GM12878 (cell line): Measurements from ENCODE around the gene P3R3URF. TPM values are rescaled to one million over a fixed set of nuclear protein-coding genes. Genes with fewer than 3 reads are reported as not detected.

ENCODE experiments used
- E2F8 ChIP-seq: fragments of 450-650 bp; IDR thresholded peaks from 2 replicates; pipeline ENCODE4 v1.6.1; 2018; ENCODE audit warnings: mild to moderate bottlenecking, low read depth, moderate library complexity; ENCODE audit not compliant: partially characterized antibody
- EZH2 ChIP-seq: IDR thresholded peaks from 2 replicates; pipeline ENCODE4 v1.6.1; 2012; ENCODE audit warnings: low read depth, mild to moderate bottlenecking, control low read depth, inconsistent platforms, low read length, borderline replicate concordance; ENCODE audit not compliant: control insufficient read depth
- IRF3 ChIP-seq: fragments of 450-650 bp; IDR thresholded peaks from 2 replicates; pipeline ENCODE4 v1.6.1; 2014; ENCODE audit warnings: mild to moderate bottlenecking
- MTA2 ChIP-seq: fragments of 450-650 bp; IDR thresholded peaks from 2 replicates; pipeline ENCODE4 v1.6.1; 2016; ENCODE audit warnings: low read depth, mild to moderate bottlenecking, moderate library complexity
- MYB ChIP-seq: fragments of 150-350 bp; IDR thresholded peaks from 2 replicates; pipeline ENCODE4 v1.6.1; 2014; ENCODE audit warnings: mild to moderate bottlenecking, low read depth, low read length, borderline replicate concordance
- NKRF ChIP-seq: fragments of 450-650 bp; conservative IDR thresholded peaks from 2 replicates; pipeline ENCODE4 v1.6.1; 2017; ENCODE audit warnings: mild to moderate bottlenecking, moderate library complexity
- PBX3 ChIP-seq: IDR thresholded peaks from 2 replicates; pipeline ENCODE4 v1.6.1; 2011; ENCODE audit warnings: mild to moderate bottlenecking, low read depth, low read length, moderate library complexity; ENCODE audit not compliant: insufficient replicate concordance
- RB1 ChIP-seq: fragments of 450-650 bp; formaldehyde crosslinking; IDR thresholded peaks from 2 replicates; pipeline ENCODE4 v1.6.1; 2017; ENCODE audit warnings: mild to moderate bottlenecking, borderline replicate concordance
- SIN3A ChIP-seq: IDR thresholded peaks from 2 replicates; pipeline ENCODE4 v1.6.1; 2012; ENCODE audit warnings: low read depth, low read length, improper control_type of control experiment
- SP1 ChIP-seq: IDR thresholded peaks from one replicate; pipeline ENCODE4 v1.6.1; 2011; ENCODE audit warnings: low read depth, low read length
- STAT3 ChIP-seq: IDR thresholded peaks from 2 replicates; pipeline ENCODE4 v1.6.1; 2011; ENCODE audit warnings: low read depth, low read length, improper control_type of control experiment
- ZBTB33 ChIP-seq: fragments of 450-650 bp; IDR thresholded peaks from 2 replicates; pipeline ENCODE4 v1.6.1; 2017; ENCODE audit warnings: mild to moderate bottlenecking
- ZNF384 ChIP-seq: IDR thresholded peaks from 2 replicates; pipeline ENCODE4 v1.6.1; 2012; ENCODE audit warnings: low read depth, mild to moderate bottlenecking, low read length, improper control_type of control experiment, borderline replicate concordance
- polyA plus RNA-seq, 11 experiments: library from polyadenylated mRNA; depleted of rRNA in 4 of 11; unstranded in 6 of 11; stranded (reverse) in 5 of 11; fragments of >200 nt; fragmentation: Nextera tagmentation in 4 of 11; fragmentation: Illumina TruSeq in 1 of 11; extraction: Ambion mirVana in 4 of 11; extraction: Trizol in 1 of 11; gene quantifications; 1 replicate in 1 of 11; 2 replicates in 10 of 11; pipeline versions ENCODE4 v1.2.1 to v1.2.3, GENCODE V29; 2011 to 2016; ENCODE audit warnings: inconsistent platforms in 2 of 11, missing spikeins in 2 of 11, low read depth in 1 of 11
- total RNA-seq, 4 experiments: library from RNA; depleted of rRNA in 3 of 4; stranded (reverse); fragments of >200 nt in 3 of 4; fragmentation: Illumina TruSeq in 1 of 4; extraction: Trizol in 1 of 4; gene quantifications; 2 replicates each; pipeline versions ENCODE4 v1.2.1 to v1.2.3, GENCODE V29; 2013 to 2021
- TF ChIP-seq, protein P1 (sequence below): fragments of 450-650 bp; IDR thresholded peaks from 2 replicates; pipeline ENCODE4 v1.6.1; 2018; ENCODE audit warnings: borderline replicate concordance, mild to moderate bottlenecking; ENCODE audit not compliant: partially characterized antibody

P3R3URF gene
- total and polyA plus RNA-seq, 10 of the 15 experiments (the other 5 are each of a cell fraction or from before 2014, with no cell fraction given): not detected

DNA sequence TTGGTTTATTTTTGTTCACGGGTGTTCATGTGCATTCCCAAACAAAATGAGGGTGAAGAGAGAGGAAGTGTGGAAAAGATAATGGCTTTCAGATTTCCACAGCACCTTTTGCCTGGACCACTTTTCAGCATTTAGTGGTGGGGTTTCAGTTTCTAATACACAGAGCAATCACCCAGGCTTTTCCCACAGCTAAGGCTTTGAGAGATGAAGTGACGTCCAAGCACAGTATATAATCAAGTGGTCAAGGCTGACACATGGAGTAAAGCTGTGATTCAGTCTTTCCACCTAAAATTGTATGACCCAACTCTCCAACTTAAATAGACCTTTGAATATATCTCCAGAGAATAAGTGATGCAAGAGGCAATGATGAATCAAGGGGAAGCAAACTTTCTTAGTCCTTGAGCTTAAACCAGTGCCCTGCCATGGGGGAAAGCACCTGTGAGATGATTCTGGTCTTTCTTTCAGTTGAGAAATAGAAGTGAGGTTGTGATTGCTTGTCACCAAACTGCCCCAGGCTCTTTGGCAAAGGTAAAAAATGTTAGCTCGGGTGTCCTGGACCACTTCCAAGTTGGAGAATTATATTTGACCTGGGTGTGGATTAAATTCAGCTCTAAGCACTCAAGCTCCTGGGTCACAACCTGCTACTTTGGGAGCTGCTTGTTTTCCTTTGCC lies 41.5 kb downstream of the P3R3URF start (continued):
- TF ChIP-seq PBX3 (no peak), E2F8 (no peak), SP1 (no peak), ZNF384 (no peak), SIN3A (no peak), STAT3 (no peak), NKRF (no peak), MYB (no peak), RB1 (no peak), MTA2 (peak; percentile 54; the same call in 1 of the 2 replicates), IRF3 (no peak), EZH2 (no peak), ZBTB33 (no peak)
- TF ChIP-seq, protein P1, sequence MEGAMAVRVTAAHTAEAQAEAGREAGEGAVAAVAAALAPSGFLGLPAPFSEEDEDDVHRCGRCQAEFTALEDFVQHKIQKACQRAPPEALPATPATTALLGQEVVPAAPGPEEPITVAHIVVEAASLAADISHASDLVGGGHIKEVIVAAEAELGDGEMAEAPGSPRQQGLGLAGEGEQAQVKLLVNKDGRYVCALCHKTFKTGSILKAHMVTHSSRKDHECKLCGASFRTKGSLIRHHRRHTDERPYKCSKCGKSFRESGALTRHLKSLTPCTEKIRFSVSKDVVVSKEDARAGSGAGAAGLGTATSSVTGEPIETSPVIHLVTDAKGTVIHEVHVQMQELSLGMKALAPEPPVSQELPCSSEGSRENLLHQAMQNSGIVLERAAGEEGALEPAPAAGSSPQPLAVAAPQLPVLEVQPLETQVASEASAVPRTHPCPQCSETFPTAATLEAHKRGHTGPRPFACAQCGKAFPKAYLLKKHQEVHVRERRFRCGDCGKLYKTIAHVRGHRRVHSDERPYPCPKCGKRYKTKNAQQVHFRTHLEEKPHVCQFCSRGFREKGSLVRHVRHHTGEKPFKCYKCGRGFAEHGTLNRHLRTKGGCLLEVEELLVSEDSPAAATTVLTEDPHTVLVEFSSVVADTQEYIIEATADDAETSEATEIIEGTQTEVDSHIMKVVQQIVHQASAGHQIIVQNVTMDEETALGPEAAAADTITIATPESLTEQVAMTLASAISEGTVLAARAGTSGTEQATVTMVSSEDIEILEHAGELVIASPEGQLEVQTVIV: no peak
